ENCODE results near the gene LSP1. TPM values are rescaled to one million over a fixed set of nuclear protein-coding genes. Genes with fewer than 3 reads are reported as not detected.

Gene LSP1
- total RNA-seq, 3 donors from 2014 or later, result 21.4 to 36.0 (median 23.6) TPM

- Histone ChIP-seq H3K27ac (peak overlapping the region; percentile 76 to 85), H3K27me3 (no peaks in the 10 kb centered on the region), H3K4me3 (peak overlapping the region in 1 of 3 donors; percentile 34), H3K4me1 (peaks cover 21 to 25% of the 10 kb centered on the region in 2 donors), H3K36me3 (no peaks in the 10 kb centered on the region), H3K9me3 (no peaks in the 10 kb centered on the region)
- no peak for DNase-seq (ENCODE audit: low spot score in 2 of 2)
- TF ChIP-seq POLR2AphosphoS5 (IDR thresholded peaks at IDR 0.05) (no peak), POLR2A (IDR thresholded peaks at IDR 0.05) (no peak), CTCF (IDR thresholded peaks at IDR 0.05) (no peak)
- intact Hi-C loops (cut with DNase I; ENCODE audit: low total_unique reads), result no loop called here
Observed at GRCh38 chr11:1827931-1828330, 25.0 kb upstream of the LSP1 start.

- H3K4me3 ChIP-seq, result no peak overlapping the region
- intact Hi-C loops (cut with DNase I; ENCODE audit: low total_unique reads), result no loop called here
- H3K4me1 ChIP-seq, result peaks cover 21 to 30% of the 10 kb centered on the region in 2 donors
Observed at GRCh38 chr11:1828542-1828941, 24.3 kb upstream of the LSP1 start.

GRCh38 chr11:1829039-1829820 lies 23.7 kb upstream of the LSP1 start:
- intact Hi-C loops (cut with DNase I; ENCODE audit: low total_unique reads), result no loop called here
- Histone ChIP-seq H3K9me3 (no peaks in the 10 kb centered on the region), H3K27ac (peak overlapping the region; percentile 70 to 85), H3K36me3 (no peaks in the 10 kb centered on the region), H3K27me3 (no peaks in the 10 kb centered on the region), H3K4me3 (no peak overlapping the region), H3K4me1 (peaks cover 21 to 34% of the 10 kb centered on the region in 2 donors)
- peak in 1 of 2 donors; percentile 83 for DNase-seq (ENCODE audit: low spot score in 2 of 2)
- peak in 1 of 3 donors; percentile 35 for TF ChIP-seq POLR2AphosphoS5 (IDR thresholded peaks at IDR 0.05)
- TF ChIP-seq CTCF (IDR thresholded peaks at IDR 0.05), result no peak

More at GRCh38 chr11:1828542-1828941, 24.3 kb upstream of the LSP1 start:
- Histone ChIP-seq H3K36me3 (no peaks in the 10 kb centered on the region), H3K9me3 (no peaks in the 10 kb centered on the region), H3K27ac (peak overlapping the region in 1 of 2 donors; percentile 85), H3K27me3 (no peaks in the 10 kb centered on the region)
- no peak for DNase-seq (ENCODE audit: low spot score in 2 of 2)
- TF ChIP-seq CTCF (IDR thresholded peaks at IDR 0.05), result no peak
- TF ChIP-seq POLR2A (IDR thresholded peaks at IDR 0.05), result no peak
- TF ChIP-seq POLR2AphosphoS5 (IDR thresholded peaks at IDR 0.05), result no peak

GRCh38 chr11:1830004-1830321 lies 22.9 kb upstream of the LSP1 start:
- Histone ChIP-seq H3K9me3 (no peaks in the 10 kb centered on the region), H3K36me3 (no peaks in the 10 kb centered on the region), H3K4me3 (no peak overlapping the region), H3K27ac (peak overlapping the region; percentile 83 to 85), H3K27me3 (no peaks in the 10 kb centered on the region), H3K4me1 (peaks cover 21 to 37% of the 10 kb centered on the region in 2 donors)
- intact Hi-C loops (cut with DNase I; ENCODE audit: low total_unique reads), result loop anchor here (10.0 kb wide), 1 partner anchor 325 kb away; no protein-coding TSS in a partner anchor
- TF ChIP-seq POLR2A (IDR thresholded peaks at IDR 0.05) (no peak), POLR2AphosphoS5 (IDR thresholded peaks at IDR 0.05) (no peak), CTCF (IDR thresholded peaks at IDR 0.05) (no peak)
- DNase-seq (ENCODE audit: low spot score in 2 of 2), result no peak
